SK-N-SH (cell line): ENCODE measurements around the gene MYO18B. TPM values are rescaled to one million over a fixed set of nuclear protein-coding genes. Genes with fewer than 3 reads are reported as not detected.

Experiments used
- CTCF ChIA-PET: fragments of 300-600, 350-600 bp; formaldehyde crosslinking; extraction: SDS; loops from one replicate; lab custom pipeline; 2021; lab: Yijun Ruan, JAX
- POLR2A ChIA-PET: fragments of 350-600 bp; sonication (Branson Sonifier 250); formaldehyde crosslinking; extraction: SDS; loops from one replicate; lab custom pipeline; 2020; ENCODE audit warnings: antibody characterized with exemption, inconsistent platforms; lab: Yijun Ruan, JAX
- DNase-seq: peaks from one replicate; pipeline ENCODE4 v3.0.0; 2012
- H2AFZ ChIP-seq: fragments of 200-600 bp; sonication (generic); 2 replicates; pipeline ENCODE4 v1.8.1; 2016; ENCODE audit warnings: antibody characterized with exemption, mild to moderate bottlenecking, low read depth
- H3F3A ChIP-seq: fragments of 200-600 bp; sonication (generic); replicated peaks from 2 replicates; pipeline ENCODE3; 2016; ENCODE audit warnings: antibody characterized with exemption, mild to moderate bottlenecking; ENCODE audit not compliant: insufficient read depth
- H3K27ac ChIP-seq, 2 experiments: fragments of 200-500 bp in 1 of 2; fragments of 200-600 bp in 1 of 2; sonication (Bioruptor generic) in 1 of 2; sonication (generic), shearing (Covaris generic) in 1 of 2; 2 replicates each; pipeline versions ENCODE4 v1.5.1 to v1.6.1; 2014 to 2016; ENCODE audit warnings: low read depth in 2 of 2, inconsistent platforms in 1 of 2, low read length in 1 of 2, mild to moderate bottlenecking in 1 of 2, mixed read lengths in 1 of 2
- H3K27me3 ChIP-seq: fragments of 200-600 bp; sonication (generic), shearing (Covaris generic); 2 replicates; pipeline ENCODE4 v1.6.1; 2016; ENCODE audit warnings: mixed run types; ENCODE audit not compliant: insufficient read depth
- H3K36me3 ChIP-seq, 2 experiments: fragments of 200-500 bp in 1 of 2; fragments of 200-600 bp in 1 of 2; sonication (Bioruptor generic) in 1 of 2; sonication (generic) in 1 of 2; replicated peaks in 1 of 2; 2 replicates each; pipeline versions ENCODE3 to v1.5.1; 2014 to 2016; ENCODE audit warnings: low read length in 1 of 2, mild to moderate bottlenecking in 1 of 2; ENCODE audit not compliant: insufficient read depth in 2 of 2, control insufficient read depth in 1 of 2
- H3K4me1 ChIP-seq, 2 experiments: fragments of 200-500 bp in 1 of 2; fragments of 200-600 bp in 1 of 2; sonication (Bioruptor generic) in 1 of 2; sonication (generic), shearing (Covaris generic) in 1 of 2; 2 replicates each; pipeline versions ENCODE4 v1.5.1 to v1.6.1; 2014 to 2016; ENCODE audit warnings: low read depth in 1 of 2, low read length in 1 of 2, mixed run types in 1 of 2; ENCODE audit not compliant: insufficient read depth in 2 of 2, control insufficient read depth in 1 of 2
- H3K4me2 ChIP-seq: fragments of 200-600 bp; sonication (generic), shearing (Covaris generic); 2 replicates; pipeline ENCODE4 v1.6.1; 2017; ENCODE audit warnings: mixed run types
- H3K4me3 ChIP-seq, 2 experiments: fragments of 200-500 bp in 1 of 2; fragments of 200-600 bp in 1 of 2; sonication (Bioruptor generic) in 1 of 2; sonication (generic), shearing (Covaris generic) in 1 of 2; 2 replicates each; pipeline versions ENCODE4 v1.5.1 to v1.8.1; 2014 to 2016; ENCODE audit warnings: low read depth in 2 of 2, inconsistent platforms in 1 of 2, low read length in 1 of 2, mild to moderate bottlenecking in 1 of 2, mixed read lengths in 1 of 2, moderate library complexity in 1 of 2
- H3K79me2 ChIP-seq: fragments of 200-600 bp; sonication (generic); 2 replicates; pipeline ENCODE4 v1.8.1; 2017; ENCODE audit warnings: mild to moderate bottlenecking; ENCODE audit not compliant: insufficient read depth
- H3K9ac ChIP-seq: fragments of 200-600 bp; sonication (generic); 2 replicates; pipeline ENCODE4 v1.6.1; 2017; ENCODE audit warnings: mixed run types
- H3K9me2 ChIP-seq: fragments of 200-600 bp; sonication (generic); 2 replicates; pipeline ENCODE4 v1.6.1; 2017; ENCODE audit warnings: mixed run types
- H3K9me3 ChIP-seq: fragments of 200-600 bp; sonication (generic); 2 replicates; pipeline ENCODE4 v1.6.1; 2017; ENCODE audit warnings: mixed run types, mild to moderate bottlenecking, moderate library complexity
- H4K20me1 ChIP-seq: fragments of 200-600 bp; sonication (generic); 2 replicates; pipeline ENCODE4 v1.6.1; 2017; ENCODE audit warnings: mild to moderate bottlenecking, mixed run types; ENCODE audit not compliant: insufficient read depth
- CHD2 ChIP-seq: fragments of 150-350 bp; IDR thresholded peaks from 2 replicates; pipeline ENCODE4 v1.6.1; 2018; ENCODE audit warnings: low read length; ENCODE audit not compliant: partially characterized antibody
- CTCF ChIP-seq: fragments of 200-600 bp; sonication (generic); IDR thresholded peaks from 2 replicates; pipeline ENCODE4 v1.6.1; 2017; ENCODE audit warnings: antibody characterized with exemption, mild to moderate bottlenecking, moderate library complexity
- EP300 ChIP-seq, 2 experiments: IDR thresholded peaks; 2 replicates each; pipeline versions ENCODE4 v1.4.0 to v1.6.1; 2012; ENCODE audit warnings: borderline replicate concordance in 1 of 2, low read depth in 1 of 2, low read length in 1 of 2
- EZH2phosphoT487 ChIP-seq: fragments of 200-600 bp; sonication (generic); IDR thresholded peaks from 2 replicates; pipeline ENCODE4 v1.6.1; 2017; ENCODE audit warnings: low read depth, mixed run types, mild to moderate bottlenecking, antibody characterized with exemption, moderate library complexity, borderline replicate concordance
- FOXM1 ChIP-seq: IDR thresholded peaks from 2 replicates; pipeline ENCODE4 v1.4.0; 2012; ENCODE audit warnings: low read depth, mild to moderate bottlenecking
- IRF3 ChIP-seq: fragments of 150-350 bp; IDR thresholded peaks from 2 replicates; pipeline ENCODE4 v1.6.1; 2016; ENCODE audit warnings: mild to moderate bottlenecking, low read depth, low read length
- JUND ChIP-seq: IDR thresholded peaks from 2 replicates; pipeline ENCODE4 v1.4.0; 2012
- NFIC ChIP-seq: IDR thresholded peaks from 2 replicates; pipeline ENCODE4 v1.4.0; 2012; ENCODE audit warnings: borderline replicate concordance
- NRF1 ChIP-seq: IDR thresholded peaks from 2 replicates; pipeline ENCODE4 v1.6.1; 2012; ENCODE audit warnings: low read depth, mild to moderate bottlenecking, low read length
- POLR2AphosphoS5 ChIP-seq: IDR thresholded peaks from 2 replicates; pipeline ENCODE4 v1.6.1; 2012; ENCODE audit warnings: low read depth, low read length
- RCOR1 ChIP-seq: fragments of 150-350 bp; IDR thresholded peaks from 2 replicates; pipeline ENCODE4 v1.6.1; 2017; ENCODE audit warnings: antibody characterized with exemption, low read length
- RFX5 ChIP-seq: IDR thresholded peaks from 2 replicates; pipeline ENCODE4 v1.6.1; 2012; ENCODE audit warnings: mild to moderate bottlenecking, improper control_type of control experiment, low read length
- RXRA ChIP-seq: IDR thresholded peaks from 2 replicates; pipeline ENCODE4 v1.4.0; 2012; ENCODE audit warnings: low read depth, mild to moderate bottlenecking, borderline replicate concordance
- SIN3A ChIP-seq: IDR thresholded peaks from 2 replicates; pipeline ENCODE4 v1.6.1; 2012; ENCODE audit warnings: low read depth, mild to moderate bottlenecking, low read length, moderate library complexity, borderline replicate concordance
- SMC3 ChIP-seq: IDR thresholded peaks from 2 replicates; pipeline ENCODE4 v1.6.1; 2012; ENCODE audit warnings: low read depth, low read length, improper control_type of control experiment
- TAF1 ChIP-seq: IDR thresholded peaks from 2 replicates; pipeline ENCODE4 v1.6.1; 2012; ENCODE audit warnings: low read depth, mild to moderate bottlenecking, low read length, moderate library complexity, borderline replicate concordance
- TCF12 ChIP-seq: IDR thresholded peaks from 2 replicates; pipeline ENCODE4 v1.4.0; 2012
- ZBTB33 ChIP-seq: IDR thresholded peaks from 2 replicates; pipeline ENCODE4 v1.4.0; 2012; ENCODE audit warnings: low read depth, borderline replicate concordance
- WGBS: methylation state at CpG from one replicate; pipeline ENCODE4 v1.1.6; 2017; ENCODE audit warnings: low lambda C conversion rate; 5-methylcytosine and 5-hydroxymethylcytosine counted together
- polyA plus RNA-seq, 3 experiments: library from polyadenylated mRNA; depleted of rRNA; stranded (reverse); fragments of >200 nt; gene quantifications; 2 replicates each; pipeline ENCODE4 v1.2.3, GENCODE V29; 2012
- TF ChIP-seq, protein P1 (sequence below): fragments of 150-350 bp; IDR thresholded peaks from 2 replicates; pipeline ENCODE4 v1.6.1; 2017; ENCODE audit warnings: antibody characterized with exemption, low read length, low read depth, borderline replicate concordance

Gene MYO18B
- polyA plus RNA-seq, 1 of the 3 experiments (the other 2 are of a cell fraction), result 0.05 TPM

- 41% methylated on average over 7 of the region's 7 CpGs for WGBS
- CTCF ChIA-PET, result no interaction called here
Measured at GRCh38 chr22:26050079-26050478, 308.1 kb downstream of the MYO18B start.

More at GRCh38 chr22:26050079-26050478, 308.1 kb downstream of the MYO18B start:
- no peaks in the 10 kb centered on the region for H3F3A ChIP-seq
- H4K20me1 ChIP-seq, result no peaks in the 10 kb centered on the region
- H3K27ac ChIP-seq, result no peak overlapping the region
- H3K9me3 ChIP-seq, result no peaks in the 10 kb centered on the region
- no peak overlapping the region for H2AFZ ChIP-seq
- no peak for DNase-seq
- H3K79me2 ChIP-seq, result no peaks in the 10 kb centered on the region
- no peaks in the 10 kb centered on the region for H3K9me2 ChIP-seq
- POLR2A ChIA-PET, result no interaction called here
- no peak overlapping the region for H3K4me3 ChIP-seq
- TF ChIP-seq CHD2 (no peak), ZBTB33 (no peak), TCF12 (no peak), CTCF (no peak), RXRA (no peak), TAF1 (no peak), FOXM1 (no peak), SIN3A (no peak), IRF3 (no peak), NFIC (no peak), EZH2phosphoT487 (no peak), JUND (no peak), RCOR1 (no peak), EP300 (IDR thresholded peaks at IDR 0.05; ENCODE audit: borderline replicate concordance in 1 of 2, low read depth in 1 of 2, low read length in 1 of 2) (no peak), NRF1 (no peak), SMC3 (no peak), POLR2AphosphoS5 (no peak), RFX5 (no peak)
- TF ChIP-seq, protein P1, sequence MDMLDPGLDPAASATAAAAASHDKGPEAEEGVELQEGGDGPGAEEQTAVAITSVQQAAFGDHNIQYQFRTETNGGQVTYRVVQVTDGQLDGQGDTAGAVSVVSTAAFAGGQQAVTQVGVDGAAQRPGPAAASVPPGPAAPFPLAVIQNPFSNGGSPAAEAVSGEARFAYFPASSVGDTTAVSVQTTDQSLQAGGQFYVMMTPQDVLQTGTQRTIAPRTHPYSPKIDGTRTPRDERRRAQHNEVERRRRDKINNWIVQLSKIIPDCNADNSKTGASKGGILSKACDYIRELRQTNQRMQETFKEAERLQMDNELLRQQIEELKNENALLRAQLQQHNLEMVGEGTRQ, result no peak
- peaks cover 0 to 18% of the 10 kb centered on the region in 2 experiments; a peak in 2 of 4 replicates for H3K4me1 ChIP-seq
- no peak overlapping the region for H3K4me2 ChIP-seq
- no peaks in the 10 kb centered on the region for H3K36me3 ChIP-seq
- no peak overlapping the region for H3K9ac ChIP-seq
- no peaks in the 10 kb centered on the region for H3K27me3 ChIP-seq
